PFSK-1 (cell line): Measurements from ENCODE around the gene C1orf35.

ENCODE experiments used
- FOXP2 ChIP-seq: optimal IDR thresholded peaks from 2 replicates; pipeline ENCODE3; 2011; ENCODE audit warnings: borderline replicate concordance, control low read depth, inconsistent platforms; ENCODE audit not compliant: insufficient read depth; ENCODE audit errors: extremely low read length, extremely low read depth
- POLR2AphosphoS5 ChIP-seq: IDR thresholded peaks from 2 replicates; pipeline ENCODE4 v1.6.1; 2012; ENCODE audit warnings: low read depth, mild to moderate bottlenecking, control low read depth, low read length, moderate library complexity
- SIN3A ChIP-seq: IDR thresholded peaks from 2 replicates; pipeline ENCODE4 v1.6.1; 2012; ENCODE audit warnings: mild to moderate bottlenecking, low read length, moderate library complexity, borderline replicate concordance; ENCODE audit not compliant: insufficient read depth
- TAF1 ChIP-seq: IDR thresholded peaks from 2 replicates; pipeline ENCODE4 v1.6.1; 2012; ENCODE audit warnings: low read length, control low read depth, borderline replicate concordance; ENCODE audit not compliant: insufficient read depth
- TF ChIP-seq, protein P1 (sequence below), 2 experiments: IDR thresholded peaks; 2 replicates each; pipeline versions ENCODE4 v1.6.1 to v1.8.0; 2011 to 2012; ENCODE audit warnings: low read depth in 2 of 2, low read length in 2 of 2, control low read depth in 1 of 2, inconsistent platforms in 1 of 2, mild to moderate bottlenecking in 1 of 2, moderate library complexity in 1 of 2; ENCODE audit not compliant: insufficient read depth in 1 of 2

The C1orf35 gene

DNA sequence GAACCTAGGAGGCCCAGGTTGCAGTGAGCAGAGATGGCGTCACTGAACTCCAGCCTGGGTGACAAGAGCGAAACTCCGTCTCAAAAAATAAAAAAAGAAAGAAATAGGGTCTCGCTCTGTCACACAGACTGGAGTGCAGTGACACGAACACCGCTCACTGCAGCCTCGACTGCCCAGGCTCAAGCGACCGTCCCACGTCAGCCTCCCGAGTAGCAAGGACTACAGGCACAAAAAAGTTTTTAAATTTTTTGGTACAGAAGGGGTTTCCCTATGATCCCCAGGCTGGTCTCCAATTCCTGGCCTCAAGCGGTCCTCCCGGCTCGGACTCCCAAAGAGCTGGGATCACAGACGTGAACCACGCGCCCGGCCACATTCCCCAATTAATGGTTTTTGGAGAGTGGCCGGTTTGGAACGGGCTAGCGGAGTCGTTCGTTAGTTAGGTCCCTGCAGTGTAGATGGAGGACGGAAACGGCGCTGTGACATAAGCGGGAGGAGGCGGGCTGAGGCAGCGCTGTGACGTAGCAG lies 36.3 kb upstream of the C1orf35 start:
- 0 out of 2 replicates have a peak, but pooled peaks have one; percentile 9 for TF ChIP-seq SIN3A
- TF ChIP-seq, protein P1, sequence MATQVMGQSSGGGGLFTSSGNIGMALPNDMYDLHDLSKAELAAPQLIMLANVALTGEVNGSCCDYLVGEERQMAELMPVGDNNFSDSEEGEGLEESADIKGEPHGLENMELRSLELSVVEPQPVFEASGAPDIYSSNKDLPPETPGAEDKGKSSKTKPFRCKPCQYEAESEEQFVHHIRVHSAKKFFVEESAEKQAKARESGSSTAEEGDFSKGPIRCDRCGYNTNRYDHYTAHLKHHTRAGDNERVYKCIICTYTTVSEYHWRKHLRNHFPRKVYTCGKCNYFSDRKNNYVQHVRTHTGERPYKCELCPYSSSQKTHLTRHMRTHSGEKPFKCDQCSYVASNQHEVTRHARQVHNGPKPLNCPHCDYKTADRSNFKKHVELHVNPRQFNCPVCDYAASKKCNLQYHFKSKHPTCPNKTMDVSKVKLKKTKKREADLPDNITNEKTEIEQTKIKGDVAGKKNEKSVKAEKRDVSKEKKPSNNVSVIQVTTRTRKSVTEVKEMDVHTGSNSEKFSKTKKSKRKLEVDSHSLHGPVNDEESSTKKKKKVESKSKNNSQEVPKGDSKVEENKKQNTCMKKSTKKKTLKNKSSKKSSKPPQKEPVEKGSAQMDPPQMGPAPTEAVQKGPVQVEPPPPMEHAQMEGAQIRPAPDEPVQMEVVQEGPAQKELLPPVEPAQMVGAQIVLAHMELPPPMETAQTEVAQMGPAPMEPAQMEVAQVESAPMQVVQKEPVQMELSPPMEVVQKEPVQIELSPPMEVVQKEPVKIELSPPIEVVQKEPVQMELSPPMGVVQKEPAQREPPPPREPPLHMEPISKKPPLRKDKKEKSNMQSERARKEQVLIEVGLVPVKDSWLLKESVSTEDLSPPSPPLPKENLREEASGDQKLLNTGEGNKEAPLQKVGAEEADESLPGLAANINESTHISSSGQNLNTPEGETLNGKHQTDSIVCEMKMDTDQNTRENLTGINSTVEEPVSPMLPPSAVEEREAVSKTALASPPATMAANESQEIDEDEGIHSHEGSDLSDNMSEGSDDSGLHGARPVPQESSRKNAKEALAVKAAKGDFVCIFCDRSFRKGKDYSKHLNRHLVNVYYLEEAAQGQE (IDR thresholded peaks at IDR 0.05; ENCODE audit: insufficient read depth in 1 of 2, low read depth in 2 of 2, low read length in 2 of 2), result no peak

DNA sequence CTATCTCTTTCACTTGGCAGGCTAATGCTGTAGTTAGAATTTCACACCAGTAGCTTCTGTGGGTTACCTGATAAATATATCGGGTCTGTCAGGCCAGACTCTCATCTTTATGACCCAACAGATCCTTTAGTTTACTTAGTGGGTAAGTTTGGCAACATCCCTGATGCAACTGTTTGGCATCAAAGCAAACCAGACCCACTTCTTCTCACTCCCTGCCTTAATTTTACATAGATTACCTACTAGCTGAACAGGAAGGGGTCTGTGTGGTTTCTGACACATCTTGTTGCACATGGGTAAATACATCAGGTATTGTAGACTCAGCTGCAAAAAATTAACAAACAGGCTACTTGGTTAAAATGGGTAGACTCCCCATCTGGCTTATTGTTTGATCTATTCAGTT lies 33.8 kb upstream of the C1orf35 start:
- no peak for TF ChIP-seq FOXP2
- no peak for TF ChIP-seq SIN3A
- TF ChIP-seq, protein P1 (IDR thresholded peaks at IDR 0.05; ENCODE audit: insufficient read depth in 1 of 2, low read depth in 2 of 2, low read length in 2 of 2), result no peak
- no peak for TF ChIP-seq POLR2AphosphoS5
- no peak for TF ChIP-seq TAF1

DNA sequence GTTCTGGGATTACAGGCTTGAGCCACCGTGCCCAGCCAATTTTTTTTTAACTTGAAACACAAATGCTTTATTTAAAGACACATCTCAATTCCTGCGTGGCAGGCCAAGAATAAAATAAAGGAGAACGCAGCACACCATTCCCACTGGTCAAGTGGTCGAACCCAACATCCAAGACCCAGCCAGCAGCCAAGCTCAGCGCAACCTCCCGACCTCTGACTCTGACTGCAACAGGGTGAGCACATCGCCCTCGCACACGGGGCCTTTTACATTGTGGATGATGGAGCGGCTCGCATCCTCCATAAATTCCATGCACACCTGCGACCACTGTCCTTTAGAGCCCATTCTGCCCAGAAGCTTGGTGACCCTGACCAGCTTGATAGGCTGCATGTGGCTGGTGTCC lies 31.5 kb upstream of the C1orf35 start:
- TF ChIP-seq SIN3A, result no peak
- no peak for TF ChIP-seq FOXP2
- TF ChIP-seq, protein P1 (IDR thresholded peaks at IDR 0.05; ENCODE audit: insufficient read depth in 1 of 2, low read depth in 2 of 2, low read length in 2 of 2), result no peak
- no peak for TF ChIP-seq TAF1
- TF ChIP-seq POLR2AphosphoS5, result no peak

DNA sequence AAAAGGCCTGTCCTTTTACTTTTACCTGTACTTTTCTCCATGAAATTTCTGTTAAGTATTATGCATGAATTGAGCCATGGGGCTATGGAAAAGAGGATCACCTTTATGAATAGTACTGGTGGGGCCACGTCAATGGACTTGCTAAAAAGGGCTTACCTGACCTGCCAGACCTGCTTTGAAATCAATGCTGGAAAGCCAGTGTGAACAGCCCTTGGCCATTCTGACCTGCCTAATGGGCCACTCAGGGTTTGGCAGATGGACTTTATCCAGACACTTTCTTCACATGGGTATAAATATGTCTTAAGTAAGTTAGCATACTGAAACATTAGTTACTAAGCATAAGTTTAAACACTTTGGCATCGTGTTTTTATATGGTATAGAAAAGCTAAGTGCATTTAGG lies 28.6 kb upstream of the C1orf35 start:
- TF ChIP-seq, protein P1 (IDR thresholded peaks at IDR 0.05; ENCODE audit: insufficient read depth in 1 of 2, low read depth in 2 of 2, low read length in 2 of 2), result no peak
- TF ChIP-seq FOXP2 (no peak), TAF1 (no peak), SIN3A (no peak), POLR2AphosphoS5 (no peak)

DNA sequence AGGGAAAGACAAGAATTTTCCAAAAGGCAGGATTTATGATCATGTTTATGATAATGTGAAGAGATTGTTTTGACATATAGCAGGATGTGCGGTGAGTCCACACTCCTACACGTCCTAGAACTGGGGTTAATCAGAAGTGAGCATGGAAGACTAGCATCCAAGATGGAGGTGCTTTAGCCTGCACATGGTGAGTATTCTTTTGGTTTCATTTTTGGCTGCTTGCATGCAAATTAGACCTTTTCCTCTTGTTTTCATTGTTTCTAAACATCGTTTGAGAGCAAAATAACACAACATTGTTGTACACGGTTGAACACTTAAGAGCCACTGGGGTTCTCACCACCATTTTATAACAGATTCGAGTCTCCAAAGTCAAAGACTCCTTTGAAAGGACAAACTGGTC lies 22.1 kb upstream of the C1orf35 start:
- TF ChIP-seq, protein P1 (IDR thresholded peaks at IDR 0.05; ENCODE audit: insufficient read depth in 1 of 2, low read depth in 2 of 2, low read length in 2 of 2), result no peak
- TF ChIP-seq TAF1, result no peak
- TF ChIP-seq POLR2AphosphoS5, result no peak
- TF ChIP-seq FOXP2, result no peak
- TF ChIP-seq SIN3A, result no peak
